NT2/D1 (cell line): ENCODE data around the gene HBA1.

Source experiments
- DNase-seq: peaks from one replicate; pipeline ENCODE4 v3.0.0-alpha.2; 2011; ENCODE audit warnings: low read depth, low spot score
- H3K27me3 ChIP-seq: 2 replicates; pipeline ENCODE4 v1.6.0; 2011; ENCODE audit warnings: mild to moderate bottlenecking; ENCODE audit not compliant: insufficient read length, insufficient read depth
- H3K36me3 ChIP-seq: 2 replicates; pipeline ENCODE4 v1.6.1; 2011; ENCODE audit warnings: mild to moderate bottlenecking, low read length, mixed read lengths; ENCODE audit not compliant: insufficient read depth, insufficient read length
- H3K4me1 ChIP-seq: 2 replicates; pipeline ENCODE4 v1.5.1; 2011; ENCODE audit not compliant: insufficient read depth, insufficient read length
- H3K4me3 ChIP-seq: 2 replicates; pipeline ENCODE4 v1.5.1; 2011; ENCODE audit warnings: low read depth; ENCODE audit not compliant: insufficient read length
- H3K9ac ChIP-seq: 2 replicates; pipeline ENCODE4 v1.6.0; 2011; ENCODE audit warnings: low read depth; ENCODE audit not compliant: insufficient read length
- H3K9me3 ChIP-seq: 2 replicates; pipeline ENCODE4 v1.5.1; 2011; ENCODE audit warnings: mild to moderate bottlenecking, low read length; ENCODE audit not compliant: insufficient read depth
- SUZ12 ChIP-seq: IDR thresholded peaks from 2 replicates; pipeline ENCODE4 v1.6.1; 2011; ENCODE audit not compliant: insufficient read length, insufficient read depth; ENCODE audit errors: extremely low read depth
- YY1 ChIP-seq: IDR thresholded peaks from 2 replicates; pipeline ENCODE4 v1.6.1; 2011; ENCODE audit not compliant: insufficient read length, insufficient read depth
- ZNF274 ChIP-seq: IDR thresholded peaks from 2 replicates; pipeline ENCODE4 v1.6.1; 2011; ENCODE audit warnings: mild to moderate bottlenecking, low read depth, low read length

Gene HBA1

GRCh38 chr16:177981-178667 is 1.6 kb downstream of the HBA1 start:
- Histone ChIP-seq H3K4me3 (no peak overlapping the region), H3K4me1 (peaks cover 8% of the 10 kb centered on the region), H3K36me3 (peaks cover 7% of the 10 kb centered on the region), H3K9ac (no peak overlapping the region), H3K9me3 (no peaks in the 10 kb centered on the region), H3K27me3 (peaks cover 61% of the 10 kb centered on the region)
- no peak for TF ChIP-seq YY1
- TF ChIP-seq ZNF274 = no peak
- no peak for TF ChIP-seq SUZ12
- DNase-seq = no peak

- DNase-seq = no peak
- Histone ChIP-seq H3K4me3 (no peak overlapping the region), H3K27me3 (peaks cover 56% of the 10 kb centered on the region), H3K36me3 (peaks cover 10% of the 10 kb centered on the region), H3K9ac (no peak overlapping the region), H3K4me1 (peaks cover 8% of the 10 kb centered on the region), H3K9me3 (no peaks in the 10 kb centered on the region)
- TF ChIP-seq YY1 (no peak), ZNF274 (no peak), SUZ12 (no peak)
These were observed 2.2 kb downstream of the HBA1 start for GRCh38 chr16:178668-179015.

GRCh38 chr16:179211-180092 is 3.0 kb downstream of the HBA1 start:
- Histone ChIP-seq H3K36me3 (peaks cover 16% of the 10 kb centered on the region), H3K4me3 (no peak overlapping the region), H3K27me3 (peaks cover 50% of the 10 kb centered on the region)

GRCh38 chr16:180101-180675 is 3.7 kb downstream of the HBA1 start, which contains the start of gene HBQ1:
Gene HBQ1, plus strand, starts transcription at chr16:180459. Its CDS starts 28 bp downstream, at chr16:180487.
- Histone ChIP-seq H3K9ac (peak within 1 kb of the TSS; percentile 83), H3K4me3 (peak within 1 kb of the TSS; percentile 72)
- DNase-seq = no peak

More at GRCh38 chr16:179211-180092, 3.0 kb downstream of the HBA1 start:
- peaks cover 10% of the 10 kb centered on the region for H3K4me1 ChIP-seq
- TF ChIP-seq YY1 (no peak), SUZ12 (no peak)
- H3K9me3 ChIP-seq = no peaks in the 10 kb centered on the region
- DNase-seq = no peak
- H3K9ac ChIP-seq = no peak overlapping the region

GRCh38 chr16:180681-181564 is 4.4 kb downstream of the HBA1 start:
- Histone ChIP-seq H3K4me3 (peak overlapping the region; percentile 72), H3K9ac (peak overlapping the region; percentile 83), H3K4me1 (peaks cover 6% of the 10 kb centered on the region), H3K9me3 (no peaks in the 10 kb centered on the region), H3K27me3 (peaks cover 36% of the 10 kb centered on the region), H3K36me3 (peaks cover 30% of the 10 kb centered on the region)
- no peak for TF ChIP-seq SUZ12
- TF ChIP-seq YY1 = no peak
- no peak for TF ChIP-seq ZNF274
- DNase-seq = peak; percentile 81

More at GRCh38 chr16:180101-180675, 3.7 kb downstream of the HBA1 start, which contains the start of gene HBQ1:
- peaks cover 8% of the 10 kb centered on the region for H3K4me1 ChIP-seq
- H3K27me3 ChIP-seq = peaks cover 42% of the 10 kb centered on the region
- peaks cover 24% of the 10 kb centered on the region for H3K36me3 ChIP-seq
- TF ChIP-seq SUZ12 (peak; percentile 64), YY1 (no peak), ZNF274 (no peak)
- no peaks in the 10 kb centered on the region for H3K9me3 ChIP-seq

- DNase-seq = no peak
- Histone ChIP-seq H3K4me1 (peaks cover 6% of the 10 kb centered on the region), H3K9ac (peak overlapping the region; percentile 1), H3K4me3 (no peak overlapping the region), H3K9me3 (no peaks in the 10 kb centered on the region), H3K27me3 (peaks cover 34% of the 10 kb centered on the region), H3K36me3 (peaks cover 30% of the 10 kb centered on the region)
- TF ChIP-seq ZNF274 = no peak
- TF ChIP-seq YY1 = no peak
- TF ChIP-seq SUZ12 = no peak
These were observed 5.1 kb downstream of the HBA1 start for GRCh38 chr16:181565-182021.

- Histone ChIP-seq H3K4me3 (no peak overlapping the region), H3K36me3 (peaks cover 40% of the 10 kb centered on the region), H3K4me1 (peaks cover 4% of the 10 kb centered on the region), H3K27me3 (peaks cover 22% of the 10 kb centered on the region), H3K9ac (no peak overlapping the region), H3K9me3 (no peaks in the 10 kb centered on the region)
- TF ChIP-seq ZNF274 = no peak
- no peak for TF ChIP-seq YY1
- no peak for TF ChIP-seq SUZ12
- DNase-seq = no peak
These were observed 6.5 kb downstream of the HBA1 start for GRCh38 chr16:183005-183404.
